ENCODE results near the gene HIVEP2.

HIVEP2 gene

GRCh38 chr6:142809947-142810346, 135.0 kb downstream of the HIVEP2 start:
- H3K4me3 ChIP-seq (ENCODE audit: low read length): no peak overlapping the region
- no peak for TF ChIP-seq CTCF (conservative IDR thresholded peaks at IDR 0.05; ENCODE audit: low read depth, low read length)
- no peak for DNase-seq (ENCODE audit: low read depth)

GRCh38 chr6:142808405-142809061, 136.4 kb downstream of the HIVEP2 start:
- no peak overlapping the region for H3K4me3 ChIP-seq (ENCODE audit: low read length)
- DNase-seq (ENCODE audit: low read depth): no peak
- TF ChIP-seq CTCF (conservative IDR thresholded peaks at IDR 0.05; ENCODE audit: low read depth, low read length): no peak

- DNase-seq (ENCODE audit: low read depth): no peak
- no peak for TF ChIP-seq CTCF (conservative IDR thresholded peaks at IDR 0.05; ENCODE audit: low read depth, low read length)
- H3K4me3 ChIP-seq (ENCODE audit: low read length): no peak overlapping the region
Measured at GRCh38 chr6:142805042-142805441, 139.9 kb downstream of the HIVEP2 start.

GRCh38 chr6:142804490-142804889, 140.5 kb downstream of the HIVEP2 start:
- H3K4me3 ChIP-seq (ENCODE audit: low read length): no peak overlapping the region
- DNase-seq (ENCODE audit: low read depth): no peak
- no peak for TF ChIP-seq CTCF (conservative IDR thresholded peaks at IDR 0.05; ENCODE audit: low read depth, low read length)

- DNase-seq (ENCODE audit: low read depth): no peak
- no peak for TF ChIP-seq CTCF (conservative IDR thresholded peaks at IDR 0.05; ENCODE audit: low read depth, low read length)
- H3K4me3 ChIP-seq (ENCODE audit: low read length): no peak overlapping the region
Measured at GRCh38 chr6:142803495-142804058, 141.4 kb downstream of the HIVEP2 start.

- H3K4me3 ChIP-seq (ENCODE audit: low read length): no peak overlapping the region
- no peak for DNase-seq (ENCODE audit: low read depth)
- TF ChIP-seq CTCF (conservative IDR thresholded peaks at IDR 0.05; ENCODE audit: low read depth, low read length): no peak
Measured at GRCh38 chr6:142803032-142803431, 141.9 kb downstream of the HIVEP2 start.

GRCh38 chr6:142802124-142802523, 142.9 kb downstream of the HIVEP2 start:
- DNase-seq (ENCODE audit: low read depth): peak; percentile 75
- no peak overlapping the region for H3K4me3 ChIP-seq (ENCODE audit: low read length)
- TF ChIP-seq CTCF (conservative IDR thresholded peaks at IDR 0.05; ENCODE audit: low read depth, low read length): no peak

All from retinal pigment epithelial cell (primary cell).